Measurements from ENCODE around the gene CPNE7.

- TF ChIP-seq, protein P1, sequence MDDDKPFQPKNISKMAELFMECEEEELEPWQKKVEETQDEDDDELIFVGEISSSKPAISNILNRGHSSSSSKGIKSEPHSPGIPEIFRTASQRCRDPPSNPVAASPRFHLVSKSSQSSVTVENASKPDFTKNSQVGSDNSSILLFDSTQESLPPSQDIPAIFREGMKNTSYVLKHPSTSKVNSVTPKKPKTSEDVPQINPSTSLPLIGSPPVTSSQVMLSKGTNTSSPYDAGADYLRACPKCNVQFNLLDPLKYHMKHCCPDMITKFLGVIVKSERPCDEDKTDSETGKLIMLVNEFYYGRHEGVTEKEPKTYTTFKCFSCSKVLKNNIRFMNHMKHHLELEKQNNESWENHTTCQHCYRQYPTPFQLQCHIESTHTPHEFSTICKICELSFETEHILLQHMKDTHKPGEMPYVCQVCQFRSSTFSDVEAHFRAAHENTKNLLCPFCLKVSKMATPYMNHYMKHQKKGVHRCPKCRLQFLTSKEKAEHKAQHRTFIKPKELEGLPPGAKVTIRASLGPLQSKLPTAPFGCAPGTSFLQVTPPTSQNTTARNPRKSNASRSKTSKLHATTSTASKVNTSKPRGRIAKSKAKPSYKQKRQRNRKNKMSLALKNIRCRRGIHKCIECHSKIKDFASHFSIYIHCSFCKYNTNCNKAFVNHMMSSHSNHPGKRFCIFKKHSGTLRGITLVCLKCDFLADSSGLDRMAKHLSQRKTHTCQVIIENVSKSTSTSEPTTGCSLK (tag by site-specific recombination; IDR thresholded peaks at IDR 0.05), result no peak
- TF ChIP-seq CTCF (tag by site-specific recombination; IDR thresholded peaks at IDR 0.05) (no peak), ZNF121 (tag by site-specific recombination; IDR thresholded peaks at IDR 0.05) (no peak), ZNF274 (IDR thresholded peaks at IDR 0.05; ENCODE audit: low read length) (no peak), ZNF274 (tag by site-specific recombination; IDR thresholded peaks at IDR 0.05; ENCODE audit: borderline replicate concordance) (no peak), ZNF114 (tag by site-specific recombination; IDR thresholded peaks at IDR 0.05) (no peak), KLF16 (tag by site-specific recombination; IDR thresholded peaks at IDR 0.05) (no peak), REPIN1 (tag by site-specific recombination; IDR thresholded peaks at IDR 0.05; ENCODE audit: low read depth) (no peak), ZBTB7A (tag by site-specific recombination; IDR thresholded peaks at IDR 0.05; ENCODE audit: low read depth) (no peak), YY1 (tag by site-specific recombination; IDR thresholded peaks at IDR 0.05) (no peak), OSR2 (tag by site-specific recombination; IDR thresholded peaks at IDR 0.05) (no peak), ATF2 (tag by site-specific recombination; IDR thresholded peaks at IDR 0.05; ENCODE audit: low read depth) (no peak)
These were observed 21.8 kb upstream of the CPNE7 start for GRCh38 chr16:89553733-89554132.

All from HEK293 (cell line).